Urinary bladder (tissue), 4 donors: ENCODE measurements around the gene RAB11A. TPM values are rescaled to one million over a fixed set of nuclear protein-coding genes. Genes with fewer than 3 reads are reported as not detected.

ENCODE experiments used
- DNase-seq: peaks from one replicate; pipeline ENCODE4 v3.0.0-alpha.2; 2015; ENCODE audit errors: extremely low spot score
- H3K27ac ChIP-seq: one replicate; pipeline ENCODE4 v1.5.1; 2013; ENCODE audit warnings: low read depth, mild to moderate bottlenecking, moderate library complexity
- H3K36me3 ChIP-seq: one replicate; pipeline ENCODE4 v1.6.1; 2013; ENCODE audit warnings: mild to moderate bottlenecking, moderate library complexity; ENCODE audit not compliant: insufficient read depth
- H3K4me1 ChIP-seq: one replicate; pipeline ENCODE4 v1.6.1; 2013; ENCODE audit warnings: mild to moderate bottlenecking, moderate library complexity; ENCODE audit not compliant: insufficient read depth
- H3K4me3 ChIP-seq: one replicate; pipeline ENCODE4 v1.5.1; 2013; ENCODE audit warnings: low read depth, low read length
- WGBS: extraction: QIAGEN DNeasy Blood & Tissue Kit; methylation state at CpG from one replicate; pipeline ENCODE4 v1.1.7; 2013; 5-methylcytosine and 5-hydroxymethylcytosine counted together
- polyA plus RNA-seq: library from polyadenylated mRNA; stranded (reverse); fragments of 200-250 nt; gene quantifications from one replicate; pipeline ENCODE4 v1.2.3, GENCODE V29; 2013
- total RNA-seq: library from RNA; depleted of rRNA; stranded (reverse); fragments of >200 nt; gene quantifications from one replicate; pipeline ENCODE4 v1.2.3, GENCODE V29; 2014
- donor health status: healthy with polysubstance abuse.
- donor health status: healthy.

RAB11A gene
- total and polyA plus RNA-seq, 2 donors = 187 to 213 TPM

DNA sequence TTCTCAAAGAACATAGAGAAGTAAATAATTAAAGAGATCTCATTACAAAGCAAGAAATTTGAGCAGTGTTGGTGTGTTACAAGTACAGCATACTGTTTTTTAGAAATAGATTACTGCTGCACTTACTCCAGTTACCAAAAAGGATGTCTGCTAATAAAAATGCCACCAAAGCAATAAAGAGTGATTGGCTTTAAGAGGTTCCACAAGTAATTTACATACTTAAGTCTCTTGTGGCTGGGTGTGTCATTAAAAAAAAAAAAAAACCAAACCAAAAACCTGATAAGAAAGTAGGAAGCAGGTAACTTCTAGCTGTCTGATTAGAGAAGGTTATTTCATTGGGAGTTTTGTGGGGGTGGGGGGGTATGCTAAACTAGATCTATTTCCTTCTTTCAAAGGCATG is 15.2 kb downstream of the RAB11A start:
- H3K27ac ChIP-seq = no peak overlapping the region
- no peaks in the 10 kb centered on the region for H3K4me1 ChIP-seq
- H3K4me3 ChIP-seq = no peak overlapping the region
- DNase-seq = no peak
- peaks cover 6% of the 10 kb centered on the region for H3K36me3 ChIP-seq

GRCh38 chr15:65885668-65886218 is 16.5 kb downstream of the RAB11A start:
- Histone ChIP-seq H3K27ac (no peak overlapping the region), H3K36me3 (peaks cover 6% of the 10 kb centered on the region), H3K4me1 (no peaks in the 10 kb centered on the region), H3K4me3 (no peak overlapping the region)
- DNase-seq = no peak
- WGBS = 69% methylated on average over 4 of the region's 4 CpGs

GRCh38 chr15:65887565-65887964 is 18.3 kb downstream of the RAB11A start:
- H3K4me1 ChIP-seq = no peaks in the 10 kb centered on the region
- H3K27ac ChIP-seq = no peak overlapping the region
- H3K4me3 ChIP-seq = no peak overlapping the region
- no peak for DNase-seq
- H3K36me3 ChIP-seq = peaks cover 6% of the 10 kb centered on the region
- 85% methylated on average over 3 of the region's 3 CpGs for whole genome bisulfite sequencing

DNA sequence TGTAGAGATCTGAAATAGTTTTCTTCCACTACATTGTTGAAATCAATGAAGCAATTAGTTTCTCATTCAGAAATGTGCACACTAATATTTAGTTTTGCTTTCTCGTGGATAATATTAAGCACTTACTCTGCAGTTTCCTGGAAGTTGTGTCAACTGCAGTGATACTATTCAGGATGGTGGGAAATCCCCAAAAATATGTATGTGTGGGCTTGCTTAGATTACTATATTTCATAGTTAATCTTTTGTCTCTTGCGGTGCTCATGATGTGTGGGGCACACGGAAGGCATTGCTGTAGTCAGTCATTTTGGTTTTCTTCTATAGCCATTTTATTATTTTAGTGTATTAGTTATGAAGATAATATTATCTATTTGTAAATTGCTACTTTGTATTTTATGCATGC is 19.7 kb downstream of the RAB11A start:
- no peak for DNase-seq
- peaks cover 4% of the 10 kb centered on the region for H3K36me3 ChIP-seq
- H3K4me3 ChIP-seq = no peak overlapping the region
- no peak overlapping the region for H3K27ac ChIP-seq
- H3K4me1 ChIP-seq = no peaks in the 10 kb centered on the region
- WGBS = 84% methylated on average over 3 of the region's 3 CpGs

- no peak for DNase-seq
These were observed 23.8 kb downstream of the RAB11A start for GRCh38 chr15:65893060-65893459.

GRCh38 chr15:65896236-65896635 is 26.9 kb downstream of the RAB11A start:
- Histone ChIP-seq H3K36me3 (peaks cover 2% of the 10 kb centered on the region), H3K4me1 (no peaks in the 10 kb centered on the region), H3K27ac (no peak overlapping the region), H3K4me3 (no peak overlapping the region)
- no peak for DNase-seq
- 72% methylated on average over 2 of the region's 2 CpGs for WGBS

More at GRCh38 chr15:65893060-65893459, 23.8 kb downstream of the RAB11A start:
- Histone ChIP-seq H3K27ac (no peak overlapping the region), H3K36me3 (peaks cover 3% of the 10 kb centered on the region), H3K4me3 (no peak overlapping the region), H3K4me1 (no peaks in the 10 kb centered on the region)
- WGBS = 88% methylated on average over 5 of the region's 5 CpGs

DNA sequence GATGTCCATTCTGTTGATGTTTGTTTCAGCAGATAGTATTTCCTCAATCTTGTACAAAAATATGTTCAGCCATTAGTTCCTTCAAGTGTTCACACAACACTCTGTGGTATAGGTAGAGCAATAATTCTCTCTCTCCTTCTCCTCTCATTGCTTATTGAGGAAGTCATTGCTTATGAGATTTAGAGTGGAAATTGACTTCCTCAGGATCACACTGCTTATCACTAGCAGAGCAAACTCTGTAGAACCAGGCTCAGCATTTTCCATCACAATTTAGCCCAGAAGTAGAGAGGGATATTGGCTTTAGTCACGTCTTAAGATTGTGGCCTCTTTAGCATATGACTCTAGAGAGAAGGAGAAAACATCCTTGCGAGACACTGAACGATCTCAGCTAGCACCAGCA is 31.2 kb downstream of the RAB11A start:
- H3K4me3 ChIP-seq = no peak overlapping the region
- no peaks in the 10 kb centered on the region for H3K4me1 ChIP-seq
- 90% methylated on average over 3 of the region's 3 CpGs for WGBS
- DNase-seq = no peak
- peaks cover 2% of the 10 kb centered on the region for H3K36me3 ChIP-seq
- no peak overlapping the region for H3K27ac ChIP-seq

DNA sequence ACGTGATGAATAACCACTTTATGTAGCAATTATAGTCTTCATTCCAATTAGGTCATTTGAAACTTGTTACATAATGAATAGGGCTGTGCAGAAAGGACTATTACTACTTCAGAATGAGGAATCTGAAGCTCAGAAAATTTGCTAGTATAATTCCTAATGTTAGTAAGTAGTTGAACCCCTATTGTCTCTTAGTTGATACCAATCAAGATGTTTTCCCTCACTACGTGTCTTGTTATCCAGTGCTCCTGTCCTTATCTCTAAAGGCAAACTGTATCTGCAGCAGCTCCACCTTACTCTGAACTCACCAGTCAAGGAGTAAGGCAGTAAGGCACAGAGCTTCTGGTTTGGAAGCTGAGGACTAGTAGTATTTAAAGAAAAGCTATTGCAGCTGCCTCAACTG is 32.0 kb downstream of the RAB11A start:
- WGBS = 78% methylated on average over 2 of the region's 2 CpGs
- no peak for DNase-seq
- H3K4me3 ChIP-seq = no peak overlapping the region
- H3K36me3 ChIP-seq = peaks cover 2% of the 10 kb centered on the region
- no peaks in the 10 kb centered on the region for H3K4me1 ChIP-seq
- H3K27ac ChIP-seq = no peak overlapping the region

DNA sequence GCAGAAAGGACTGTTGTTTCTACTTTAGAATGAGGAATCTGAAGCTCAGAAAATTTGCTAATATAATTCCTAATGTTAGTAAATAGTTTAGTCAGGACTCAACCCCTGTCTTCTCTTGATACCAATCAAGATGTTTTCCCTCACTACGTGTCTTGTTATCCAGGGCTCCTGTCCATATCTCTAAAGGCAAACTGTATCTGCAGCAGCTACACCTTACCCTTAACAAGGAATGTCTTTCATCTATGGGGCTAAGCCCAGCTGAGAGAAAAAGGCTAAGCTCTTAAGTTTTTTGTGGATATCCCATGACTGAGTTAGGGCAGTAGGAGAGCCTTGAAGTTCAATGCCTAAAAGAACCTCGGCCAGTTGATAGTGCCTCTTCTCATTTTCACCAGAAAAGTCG is 32.5 kb downstream of the RAB11A start:
- no peak overlapping the region for H3K27ac ChIP-seq
- no peak overlapping the region for H3K4me3 ChIP-seq
- no peak for DNase-seq
- WGBS = 92% methylated on average over 3 of the region's 3 CpGs
- H3K36me3 ChIP-seq = peaks cover 2% of the 10 kb centered on the region
- H3K4me1 ChIP-seq = no peaks in the 10 kb centered on the region

- Histone ChIP-seq H3K27ac (no peak overlapping the region), H3K4me3 (no peak overlapping the region), H3K4me1 (no peaks in the 10 kb centered on the region), H3K36me3 (peaks cover 2% of the 10 kb centered on the region)
- DNase-seq = peak; percentile 28
- WGBS = 86% methylated on average over 1 of the region's 1 CpG
These were observed 33.1 kb downstream of the RAB11A start for GRCh38 chr15:65902373-65902772.

GRCh38 chr15:65903296-65904073 is 34.2 kb downstream of the RAB11A start:
- Histone ChIP-seq H3K4me1 (no peaks in the 10 kb centered on the region), H3K4me3 (no peak overlapping the region), H3K27ac (no peak overlapping the region), H3K36me3 (peaks cover 2% of the 10 kb centered on the region)
- DNase-seq = no peak
- 78% methylated on average over 6 of the region's 6 CpGs for WGBS

GRCh38 chr15:65904301-65904700 is 35.0 kb downstream of the RAB11A start:
- Histone ChIP-seq H3K4me1 (no peaks in the 10 kb centered on the region), H3K27ac (no peak overlapping the region), H3K36me3 (peaks cover 2% of the 10 kb centered on the region), H3K4me3 (no peak overlapping the region)
- WGBS = 88% methylated on average over 4 of the region's 4 CpGs
- DNase-seq = no peak

- 86% methylated on average over 1 of the region's 1 CpG for WGBS
- no peak overlapping the region for H3K4me3 ChIP-seq
- H3K36me3 ChIP-seq = no peaks in the 10 kb centered on the region
- DNase-seq = no peak
- H3K4me1 ChIP-seq = no peaks in the 10 kb centered on the region
- H3K27ac ChIP-seq = no peak overlapping the region
These were observed 37.1 kb downstream of the RAB11A start for GRCh38 chr15:65906396-65906795.

- H3K4me3 ChIP-seq = no peak overlapping the region
- 99% methylated on average over 3 of the region's 3 CpGs for WGBS
- DNase-seq = no peak
- no peaks in the 10 kb centered on the region for H3K36me3 ChIP-seq
- no peak overlapping the region for H3K27ac ChIP-seq
- H3K4me1 ChIP-seq = no peaks in the 10 kb centered on the region
These were observed 38.4 kb downstream of the RAB11A start for GRCh38 chr15:65907661-65908060.
